ENCODE results near the gene AHRR. TPM values are rescaled to one million over a fixed set of nuclear protein-coding genes. Genes with fewer than 3 reads are reported as not detected.

Gene AHRR
- total and polyA plus RNA-seq, 2 of the 4 experiments (the other 2 are of a cell fraction) = 15.6 to 37.1 TPM

DNA sequence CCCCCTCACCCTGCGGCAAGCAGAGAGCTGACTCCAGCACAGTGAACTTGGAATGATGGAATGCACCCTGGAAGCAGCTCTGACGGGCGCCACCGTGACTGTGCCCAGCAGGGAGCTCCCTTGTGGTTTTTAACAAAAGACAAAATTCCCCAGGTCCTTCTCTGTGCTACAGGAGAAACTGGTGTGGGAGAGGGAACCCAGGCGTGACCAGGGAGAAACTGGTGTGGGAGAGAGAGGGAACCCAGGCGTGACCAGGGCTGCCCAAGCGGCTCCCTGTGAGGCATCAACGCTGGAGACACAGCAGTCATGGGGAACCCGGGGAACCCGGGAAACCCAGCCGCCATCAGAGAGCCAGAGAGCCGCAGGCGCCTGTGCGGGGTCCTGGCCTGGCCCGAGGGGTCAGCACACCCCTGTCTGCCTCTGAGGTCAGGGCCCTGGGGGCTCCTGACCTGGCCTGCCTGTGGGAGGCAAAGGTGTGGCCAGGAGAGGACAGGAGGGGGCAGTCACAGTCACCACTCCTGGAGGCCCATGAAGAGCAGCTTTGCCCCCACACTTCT lies 3.1 kb upstream of the AHRR start:
- Histone ChIP-seq H3K4me3 (ENCODE audit: insufficient read depth, low read depth, low read length) (no peak overlapping the region), H3K9ac (ENCODE audit: low read depth, low read length) (no peak overlapping the region), H3K23ac (ENCODE audit: low read depth, low read length) (no peak overlapping the region), H3K27me3 (ENCODE audit: control insufficient read depth, insufficient read depth, low read length) (no peaks in the 10 kb centered on the region), H2AK5ac (ENCODE audit: low read depth, low read length) (no peak overlapping the region; the same call in 1 of the 2 replicates), H3K14ac (replicated peaks; ENCODE audit: low read depth, low read length) (no peak overlapping the region), H3K9me1 (ENCODE audit: insufficient read depth, low read length) (peaks cover 3% of the 10 kb centered on the region; the same call in 1 of the 2 replicates), H2BK5ac (ENCODE audit: low read depth, low read length, poor library complexity, severe bottlenecking) (no peak overlapping the region), H3K4me2 (ENCODE audit: low read depth, low read length) (no peak overlapping the region), H3K79me1 (ENCODE audit: low read depth in 1 of 2, low read length in 2 of 2) (peaks cover 9 to 61% of the 10 kb centered on the region in 2 experiments; a peak in 3 of 4 replicates), H2AK9ac (replicated peaks; ENCODE audit: low read depth, low read length, poor library complexity) (peak overlapping the region; percentile 73), H4K20me1 (ENCODE audit: insufficient read depth, low read length) (peaks cover 38% of the 10 kb centered on the region), H4K5ac (ENCODE audit: low read depth, low read length) (no peak overlapping the region), H3K56ac (ENCODE audit: extremely low read depth, insufficient read depth, low read length) (no peak overlapping the region), H3K36me3 (ENCODE audit: control insufficient read depth, insufficient read depth, low read length) (peaks cover 28% of the 10 kb centered on the region), H2AFZ (replicated peaks; ENCODE audit: low read length, poor library complexity) (peak overlapping the region; percentile 28), H3K18ac (ENCODE audit: low read depth, low read length) (no peak overlapping the region), H3K4me1 (ENCODE audit: control insufficient read depth, insufficient read depth, low read length) (peaks cover 18% of the 10 kb centered on the region), H2BK15ac (ENCODE audit: low read depth, low read length) (no peak overlapping the region), H3K27ac (ENCODE audit: insufficient read depth, low read length) (no peak overlapping the region), H3K4ac (ENCODE audit: low read depth, low read length) (peak overlapping the region; percentile 92), H3K9me3 (ENCODE audit: control insufficient read depth, insufficient read depth, low read length) (no peaks in the 10 kb centered on the region), H4K91ac (ENCODE audit: insufficient read depth, low read depth, low read length) (peak overlapping the region; percentile 41; the same call in 1 of the 2 replicates), H2BK20ac (ENCODE audit: low read depth, low read length) (peak overlapping the region; percentile 87), H2BK120ac (ENCODE audit: low read depth, low read length) (peak overlapping the region; percentile 81), H4K8ac (ENCODE audit: low read depth in 2 of 2, low read length in 2 of 2) (peak overlapping the region in 1 of 2 experiments; percentile 53; a peak in 1 of 4 replicates)
- WGBS, 2 experiments (ENCODE audit: extremely low coverage in 2 of 2, insufficient read length in 1 of 2) = 52% methylated on average over 12 of the region's 15 CpGs; no CpG with 5 or more reads in 1 of the 2 experiments
- in situ Hi-C loops (cut with MboI; ENCODE audit: low sequenced_read_pairs) (no loop called here), dilution Hi-C loops (cut with HindIII; ENCODE audit: low sequenced_read_pairs, unreplicated experiment) (no loop called here), intact Hi-C loops (cut with micrococcal nuclease) (loop anchor here (10.0 kb wide), 2 partner anchors 296 to 586 kb away; partner anchors contain the start of gene CEP72)
- DNase-seq (peak; percentile 46), ATAC-seq (ENCODE audit: low read depth) (0 out of 2 replicates have a peak, but pooled peaks have one; percentile 2)
- ChIA-PET POLR2A (ENCODE audit: unreplicated experiment) (no interaction called here), CTCF (interaction anchor here (1.1 kb wide), 1 partner anchor 128 kb away, joined by 3 read pairs; no protein-coding TSS in a partner anchor)
- TF ChIP-seq, protein P1, sequence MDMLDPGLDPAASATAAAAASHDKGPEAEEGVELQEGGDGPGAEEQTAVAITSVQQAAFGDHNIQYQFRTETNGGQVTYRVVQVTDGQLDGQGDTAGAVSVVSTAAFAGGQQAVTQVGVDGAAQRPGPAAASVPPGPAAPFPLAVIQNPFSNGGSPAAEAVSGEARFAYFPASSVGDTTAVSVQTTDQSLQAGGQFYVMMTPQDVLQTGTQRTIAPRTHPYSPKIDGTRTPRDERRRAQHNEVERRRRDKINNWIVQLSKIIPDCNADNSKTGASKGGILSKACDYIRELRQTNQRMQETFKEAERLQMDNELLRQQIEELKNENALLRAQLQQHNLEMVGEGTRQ (IDR thresholded peaks at IDR 0.05; ENCODE audit: low read depth, low read length) = no peak
- peak; percentile 4; the same call in 1 of the 2 replicates for TF ChIP-seq BHLHE40 (IDR thresholded peaks at IDR 0.05; ENCODE audit: low read depth, low read length)
- no TSS peak for BruUV-seq (replicated peaks)
